HepG2 (cell line): ENCODE results near the gene POC1B. TPM values are rescaled to one million over a fixed set of nuclear protein-coding genes. Genes with fewer than 3 reads are reported as not detected.
A peak's percentile ranks its signal among the peaks of the same experiment; 100 is the strongest.

Source experiments
- ATAC-seq: fragments of 200-7000 bp; cut with Tn5 transposase; 3 replicates; pipeline ENCODE4 v1.9.1; 2020; ENCODE audit warnings: mild to moderate bottlenecking, moderate library complexity
- BruUV-seq: library from RNA; stranded (reverse); fragments of 400-500 nt; replicated peaks from 2 replicates; lab custom pipeline; 2021; lab: Mats Ljungman, UMichigan
- CTCF ChIA-PET: fragments of 300-600 bp; formaldehyde crosslinking; extraction: SDS; loops from one replicate; lab custom pipeline; 2021; ENCODE audit warnings: low total read pairs, inconsistent platforms, low intra/inter-chr PET ratio; lab: Yijun Ruan, JAX
- POLR2A ChIA-PET: fragments of 350-600 bp; sonication (Branson Sonifier 250); formaldehyde crosslinking; loops from one replicate; lab custom pipeline; 2020; ENCODE audit warnings: antibody characterized with exemption, inconsistent platforms; lab: Yijun Ruan, JAX
- DNase-seq: peaks from one replicate; pipeline ENCODE4 v3.0.0-alpha.2; 2015; ENCODE audit warnings: low spot score
- FAIRE-seq: peaks from 3 replicates; lab custom pipeline; 2011; peaks lifted over from hg19 to GRCh38; lab: Jason Lieb, UNC
- H2AFZ ChIP-seq: one replicate; pipeline ENCODE4 v1.6.1; 2011; ENCODE audit warnings: low read length, inconsistent platforms
- H3K27ac ChIP-seq: fragments of 300-600 bp; 3 replicates; pipeline ENCODE4 v1.8.0; 2011; ENCODE audit warnings: mixed run types, mild to moderate bottlenecking, mixed read lengths, low read length, inconsistent platforms; ENCODE audit not compliant: insufficient read depth; ENCODE audit errors: extremely low read length
- H3K27me3 ChIP-seq, 2 experiments: fragments of 200-600 bp in 1 of 2; 2 replicates in 1 of 2; 3 replicates in 1 of 2; pipeline versions ENCODE4 v1.6.0 to v1.8.0; 2011; ENCODE audit warnings: low read length in 2 of 2, mild to moderate bottlenecking in 2 of 2, moderate library complexity in 2 of 2, inconsistent platforms in 1 of 2; ENCODE audit not compliant: insufficient read depth in 2 of 2, control insufficient read depth in 1 of 2
- H3K36me3 ChIP-seq, 2 experiments: fragments of 200-600 bp in 1 of 2; replicated peaks in 1 of 2; 2 replicates in 1 of 2; 3 replicates in 1 of 2; pipeline versions ENCODE4 v1.5.1 to v1.8.0; 2011; ENCODE audit warnings: low read length in 2 of 2, inconsistent platforms in 1 of 2; ENCODE audit not compliant: insufficient read depth in 2 of 2, control insufficient read depth in 1 of 2
- H3K4me1 ChIP-seq: 2 replicates; pipeline ENCODE4 v1.5.1; 2012; ENCODE audit warnings: low read length, inconsistent platforms; ENCODE audit not compliant: insufficient read depth
- H3K4me2 ChIP-seq: 2 replicates; pipeline ENCODE4 v1.6.0; 2011; ENCODE audit warnings: low read depth, low read length, inconsistent platforms
- H3K4me3 ChIP-seq, 3 experiments: fragments of 200-600 bp in 1 of 3; sonication (generic), shearing (Covaris generic) in 1 of 3; replicated peaks in 1 of 3; 2 replicates each; pipeline ENCODE4 v1.5.1; 2011 to 2016; ENCODE audit warnings: low read length in 3 of 3, inconsistent platforms in 2 of 3, low read depth in 2 of 3, mild to moderate bottlenecking in 2 of 3, control low read depth in 1 of 3, mixed read lengths in 1 of 3; ENCODE audit not compliant: insufficient read depth in 1 of 3
- H3K79me2 ChIP-seq: one replicate; pipeline ENCODE4 v1.6.1; 2011; ENCODE audit warnings: low read length, inconsistent platforms; ENCODE audit not compliant: insufficient read depth
- H3K9ac ChIP-seq: 2 replicates; pipeline ENCODE4 v1.6.0; 2011; ENCODE audit warnings: mild to moderate bottlenecking, low read depth, low read length, inconsistent platforms; ENCODE audit not compliant: insufficient read depth
- H3K9me3 ChIP-seq: 2 replicates; pipeline ENCODE4 v1.5.1; 2012; ENCODE audit warnings: mild to moderate bottlenecking, low read length
- H4K20me1 ChIP-seq: 2 replicates; pipeline ENCODE4 v1.6.0; 2011; ENCODE audit warnings: inconsistent platforms, mild to moderate bottlenecking, low read length, moderate library complexity; ENCODE audit not compliant: insufficient read depth
- BCL6 ChIP-seq: IDR thresholded peaks from 2 replicates; pipeline ENCODE4 v1.6.1; 2016; ENCODE audit warnings: missing genetic modification reagents, missing compliant biosample characterization
- ELF1 ChIP-seq: sonication (generic); formaldehyde crosslinking; IDR thresholded peaks from 2 replicates; pipeline ENCODE4 v1.4.0; 2020; ENCODE audit warnings: missing genetic modification reagents
- GATAD1 ChIP-seq: IDR thresholded peaks from 2 replicates; pipeline ENCODE4 v1.6.1; 2016; ENCODE audit warnings: missing genetic modification reagents, missing compliant biosample characterization
- GTF2F1 ChIP-seq: fragments of 150-350 bp; IDR thresholded peaks from 2 replicates; pipeline ENCODE4 v1.6.1; 2014; ENCODE audit warnings: low read length
- HOXD1 ChIP-seq: sonication (generic); formaldehyde crosslinking; IDR thresholded peaks from 2 replicates; pipeline ENCODE4 v1.5.0; 2020; ENCODE audit warnings: missing genetic modification reagents
- KDM2A ChIP-seq: sonication (generic); formaldehyde crosslinking; IDR thresholded peaks from 2 replicates; pipeline ENCODE4 v1.4.0; 2020; ENCODE audit warnings: low read depth, missing genetic modification reagents, borderline replicate concordance
- KLF15 ChIP-seq: sonication (generic); formaldehyde crosslinking; IDR thresholded peaks from 2 replicates; pipeline ENCODE4 v1.8.1; 2023; ENCODE audit warnings: borderline replicate concordance, mild to moderate bottlenecking, inconsistent platforms, missing genetic modification reagents, mixed read lengths
- NFE2 ChIP-seq: sonication (generic); formaldehyde crosslinking; IDR thresholded peaks from 2 replicates; pipeline ENCODE4 v1.4.0; 2020; ENCODE audit warnings: missing genetic modification reagents
- SNAPC2 ChIP-seq: sonication (generic); formaldehyde crosslinking; IDR thresholded peaks from 2 replicates; pipeline ENCODE4 v1.8.1; 2022; ENCODE audit warnings: mild to moderate bottlenecking, missing genetic modification reagents
- TEAD3 ChIP-seq: optimal IDR thresholded peaks from 2 replicates; pipeline ENCODE3; 2016; ENCODE audit warnings: borderline replicate concordance
- TFDP1 ChIP-seq: IDR thresholded peaks from 2 replicates; pipeline ENCODE4 v1.6.1; 2016; ENCODE audit warnings: missing compliant biosample characterization, missing genetic modification reagents, borderline replicate concordance
- ZBTB39 ChIP-seq: sonication (generic); formaldehyde crosslinking; IDR thresholded peaks from 2 replicates; pipeline ENCODE4 v1.5.0; 2020; ENCODE audit warnings: missing genetic modification reagents
- ZFYVE20 ChIP-seq: sonication (generic); formaldehyde crosslinking; IDR thresholded peaks from 2 replicates; pipeline ENCODE4 v1.8.0; 2023; ENCODE audit warnings: low read depth, mild to moderate bottlenecking, moderate library complexity, missing genetic modification reagents, borderline replicate concordance
- ZNF317 ChIP-seq: sonication (generic); formaldehyde crosslinking; IDR thresholded peaks from 2 replicates; pipeline ENCODE4 v1.5.0; 2020; ENCODE audit warnings: mild to moderate bottlenecking, missing genetic modification reagents
- ZNF563 ChIP-seq: sonication (generic); formaldehyde crosslinking; IDR thresholded peaks from 2 replicates; pipeline ENCODE4 v1.8.0; 2022; ENCODE audit warnings: mild to moderate bottlenecking, moderate library complexity, missing genetic modification reagents
- ZNF687 ChIP-seq: sonication (generic); formaldehyde crosslinking; IDR thresholded peaks from 2 replicates; pipeline ENCODE4 v1.5.1; 2020; ENCODE audit warnings: mild to moderate bottlenecking, missing genetic modification reagents, moderate library complexity
- ZNF780A ChIP-seq: sonication (generic); formaldehyde crosslinking; IDR thresholded peaks from 2 replicates; pipeline ENCODE4 v1.8.0; 2022; ENCODE audit warnings: mild to moderate bottlenecking, missing genetic modification reagents, moderate library complexity
- WGBS: methylation state at CpG from one replicate; pipeline ENCODE4 v1.1.6; 2017; ENCODE audit warnings: low lambda C conversion rate; 5-methylcytosine and 5-hydroxymethylcytosine counted together
- in situ Hi-C: cut with HindIII; loops from 2 replicates; pipeline ENCODE4 v1.10.0; 2017; ENCODE audit warnings: low pct_unique_long_range_greater_than_20kb; ENCODE audit not compliant: extremely low pct_ligation_motif_present
- intact Hi-C: fragments of 100-400 bp; cut with micrococcal nuclease; formaldehyde crosslinking; loops from one replicate; pipeline ENCODE4 v1.10.0; 2022; ENCODE audit not compliant: unreplicated experiment
- polyA plus RNA-seq, 8 experiments: library from polyadenylated mRNA; depleted of rRNA in 3 of 8; stranded (reverse) in 7 of 8; unstranded in 1 of 8; fragments of >200 nt; fragmentation: Illumina TruSeq in 4 of 8; extraction: Trizol in 4 of 8; gene quantifications; 2 replicates each; pipeline versions ENCODE4 v1.2.1 to v1.2.3, GENCODE V29; 2011 to 2016; ENCODE audit warnings: low read depth in 4 of 8, missing spikeins in 1 of 8, mixed read lengths in 1 of 8; ENCODE audit not compliant: insufficient read depth in 1 of 8
- total RNA-seq, 5 experiments: library from RNA; depleted of rRNA; stranded (reverse); fragments of >200 nt; fragmentation: Illumina TruSeq; extraction: Trizol; gene quantifications; 2 replicates each; pipeline ENCODE4 v1.2.3, GENCODE V29; 2016; ENCODE audit warnings: low read depth in 1 of 5

The POC1B gene
- total and polyA plus RNA-seq, 2 of the 13 experiments (the other 11 are each of a cell fraction or from before 2014, with no cell fraction given) = 9.3 to 11.0 TPM

- no peak for TF ChIP-seq TFDP1 (CRISPR knock-in tag)
- no peak for TF ChIP-seq KDM2A (CRISPR knock-in tag)
- no peak for TF ChIP-seq ZNF563 (CRISPR knock-in tag)
- TF ChIP-seq ZFYVE20 = no peak
- TF ChIP-seq SNAPC2 (CRISPR knock-in tag) = no peak
- TF ChIP-seq ELF1 (CRISPR knock-in tag) = no peak
- no peak for TF ChIP-seq GATAD1 (CRISPR knock-in tag)
- TF ChIP-seq ZNF780A = no peak
- no peak for TF ChIP-seq ZNF317 (CRISPR knock-in tag)
- TF ChIP-seq NFE2 (CRISPR knock-in tag) = no peak
Observed at GRCh38 chr12:89528434-89528833, 2.6 kb upstream of the POC1B start (continued).

- ChIA-PET CTCF (interaction anchor here (1.6 to 3.0 kb wide), 3 partner anchors 55 to 506 kb away, joined by 4 to 29 read pairs (median 5); no protein-coding TSS in a partner anchor), POLR2A (interaction anchor here (3.6 kb wide), 1 partner anchor 172 kb away, joined by 27 read pairs; the partner anchor contains the start of gene DUSP6)
- WGBS = 0% methylated on average over 13 of the region's 53 CpGs
- peak; percentile 55 for ATAC-seq
- Histone ChIP-seq H3K4me2 (peak overlapping the region; percentile 87), H3K9me3 (no peaks in the 10 kb centered on the region), H4K20me1 (no peaks in the 10 kb centered on the region), H3K27me3 (no peaks in the 10 kb centered on the region), H3K9ac (peak overlapping the region; percentile 91), H3K4me3 (peak overlapping the region; percentile 86 to 96 (median 95)), H3K36me3 (no peaks in the 10 kb centered on the region), H3K27ac (peak overlapping the region; percentile 81), H3K4me1 (peaks cover 52% of the 10 kb centered on the region), H2AFZ (no peak overlapping the region), H3K79me2 (peaks cover 44% of the 10 kb centered on the region)
- no TSS peak for BruUV-seq
- no peak for FAIRE-seq
- intact Hi-C loops = loop anchor here (5.0 kb wide), 1 partner anchor 148 kb away; no protein-coding TSS in a partner anchor
- DNase-seq = peak; percentile 17
- in situ Hi-C loops = loop anchor here (5.0 to 25.0 kb wide), 5 partner anchors 53 to 508 kb away; partner anchors contain the start of gene DUSP6
- TF ChIP-seq ZNF687 (CRISPR knock-in tag) = peak; percentile 22; the same call in 1 of the 2 replicates
- TF ChIP-seq BCL6 (CRISPR knock-in tag) = no peak
- no peak for TF ChIP-seq ZBTB39 (CRISPR knock-in tag)
- 0 out of 2 replicates have a peak, but pooled peaks have one; percentile 37 for TF ChIP-seq KLF15 (CRISPR knock-in tag)
- 0 out of 2 replicates have a peak, but pooled peaks have one; percentile 21 for TF ChIP-seq HOXD1 (CRISPR knock-in tag)
- no peak for TF ChIP-seq TEAD3 (CRISPR knock-in tag)
- no peak for TF ChIP-seq GTF2F1
Observed at GRCh38 chr12:89525305-89525823, 483 bp downstream of the POC1B start.
